Astrocyte of the spinal cord (primary cell): ENCODE results near the gene LAIR2.

Source experiments
- DNase-seq: peaks from one replicate; pipeline ENCODE4 v3.0.0; 2011; ENCODE audit warnings: low read depth, low spot score
- H3K4me3 ChIP-seq: 2 replicates; pipeline ENCODE4 v1.5.1; 2011; ENCODE audit warnings: low read depth, mild to moderate bottlenecking, low read length, moderate library complexity
- CTCF ChIP-seq: IDR thresholded peaks from 2 replicates; pipeline ENCODE4 v1.5.1; 2012; ENCODE audit warnings: low read depth, mild to moderate bottlenecking, low read length, inconsistent platforms
- in situ Hi-C: cut with HindIII; loops from 2 replicates; pipeline ENCODE4 v1.10.0; 2017; ENCODE audit warnings: low sequenced_read_pairs

The LAIR2 gene, protein sequence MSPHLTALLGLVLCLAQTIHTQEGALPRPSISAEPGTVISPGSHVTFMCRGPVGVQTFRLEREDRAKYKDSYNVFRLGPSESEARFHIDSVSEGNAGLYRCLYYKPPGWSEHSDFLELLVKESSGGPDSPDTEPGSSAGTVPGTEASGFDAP

GRCh38 chr19:54502518-54503048 lies at the start of gene LAIR2:
Gene LAIR2, plus strand, starts transcription at chr19:54502831. Its CDS starts 88 bp downstream, at chr19:54502919.
- H3K4me3 ChIP-seq, result no peak within 1 kb of the TSS
- in situ Hi-C loops, result no loop called here
- TF ChIP-seq CTCF, result no peak
- no peak for DNase-seq

DNA sequence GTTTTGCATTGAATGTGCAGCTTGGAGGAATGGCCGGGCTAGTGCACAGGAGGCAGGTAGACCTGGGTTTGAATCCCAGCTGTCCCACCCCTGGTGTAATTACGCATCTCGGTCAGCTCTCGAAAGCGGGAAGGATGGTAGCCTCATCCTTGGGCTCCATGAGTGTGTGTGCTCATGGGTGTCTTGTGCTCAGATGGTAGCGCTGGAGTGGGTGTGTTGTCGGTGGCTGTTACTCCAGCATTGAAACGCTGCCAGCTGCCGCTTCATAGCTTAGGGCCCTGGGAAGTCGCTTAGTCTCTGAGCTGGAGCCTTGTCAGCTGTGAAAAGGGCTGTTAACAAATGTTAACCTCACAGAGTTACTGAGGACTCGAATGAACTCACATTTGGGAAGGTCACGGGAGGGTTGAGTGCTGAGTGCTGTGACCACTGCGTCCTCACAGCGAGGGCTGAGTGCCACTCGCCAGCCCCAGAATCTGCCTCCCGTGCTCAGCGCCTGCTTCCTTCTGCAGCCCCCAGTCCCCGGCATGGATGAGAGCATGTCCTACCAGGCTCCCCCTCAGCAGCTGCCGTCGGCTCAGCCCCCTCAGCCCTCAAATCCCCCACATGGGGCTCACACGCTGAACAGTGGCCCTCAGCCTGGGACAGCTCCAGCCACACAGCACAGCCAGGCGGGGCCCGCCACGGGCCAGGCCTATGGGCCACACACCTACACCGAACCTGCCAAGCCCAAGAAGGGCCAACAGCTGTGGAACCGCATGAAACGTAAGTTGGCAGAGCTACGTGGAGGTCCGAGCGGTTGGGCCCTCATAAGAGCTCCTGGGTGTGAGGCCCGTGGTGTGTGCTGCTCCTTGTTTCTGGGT lies 48.5 kb upstream of the LAIR2 start:
- in situ Hi-C loops, result no loop called here
- no peak for DNase-seq
- no peak overlapping the region for H3K4me3 ChIP-seq
- TF ChIP-seq CTCF, result no peak

DNA sequence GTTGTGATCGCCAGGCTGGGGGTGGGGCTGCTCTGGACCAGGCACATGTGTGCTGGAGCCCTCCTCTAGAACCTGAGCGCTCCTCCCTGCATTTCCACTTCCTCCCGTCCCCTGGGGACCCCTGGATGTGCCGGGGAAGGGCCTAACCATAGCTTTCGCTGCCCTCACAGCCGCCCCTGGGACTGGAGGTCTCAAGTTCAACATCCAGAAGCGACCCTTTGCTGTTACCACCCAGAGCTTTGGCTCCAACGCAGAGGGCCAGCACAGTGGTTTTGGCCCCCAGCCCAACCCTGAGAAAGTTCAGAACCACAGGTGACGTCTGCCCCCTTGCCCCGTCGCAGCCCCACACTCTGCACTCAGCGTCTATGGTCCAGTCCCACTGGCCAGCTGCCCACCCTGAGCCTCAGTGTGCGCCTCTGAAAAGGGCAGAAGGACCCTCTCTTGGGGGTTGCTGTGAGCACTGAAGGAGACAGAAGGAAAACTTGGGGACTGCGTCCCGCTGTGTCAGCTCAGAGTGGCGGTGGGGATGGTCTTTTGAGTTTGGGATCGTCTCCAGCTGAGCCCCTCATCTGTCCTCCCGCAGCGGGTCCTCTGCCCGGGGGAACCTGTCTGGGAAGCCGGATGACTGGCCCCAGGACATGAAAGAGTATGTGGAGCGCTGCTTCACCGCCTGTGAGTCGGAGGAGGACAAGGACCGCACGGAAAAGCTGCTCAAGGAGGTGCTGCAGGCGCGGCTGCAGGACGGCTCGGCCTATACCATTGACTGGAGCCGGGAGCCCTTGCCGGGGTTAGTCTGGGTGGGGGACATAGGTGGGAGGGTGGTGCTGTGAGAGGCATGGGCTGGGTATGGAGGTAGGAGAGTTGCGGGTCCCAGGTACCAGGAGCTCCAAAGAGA lies 47.6 kb upstream of the LAIR2 start:
- H3K4me3 ChIP-seq, result no peak overlapping the region
- no peak for DNase-seq
- in situ Hi-C loops, result no loop called here
- TF ChIP-seq CTCF, result no peak

GRCh38 chr19:54455786-54456422 lies 46.7 kb upstream of the LAIR2 start:
- in situ Hi-C loops, result no loop called here
- TF ChIP-seq CTCF, result no peak
- DNase-seq, result no peak
- no peak overlapping the region for H3K4me3 ChIP-seq

- in situ Hi-C loops, result no loop called here
- H3K4me3 ChIP-seq, result no peak overlapping the region
- no peak for TF ChIP-seq CTCF
- no peak for DNase-seq
Observed at GRCh38 chr19:54456423-54457373, 45.9 kb upstream of the LAIR2 start.
